ENCODE measurements around the gene TIAM2. TPM values are rescaled to one million over a fixed set of nuclear protein-coding genes. Genes with fewer than 3 reads are reported as not detected.

The TIAM2 gene
- total RNA-seq, 1 donor from 2014 or later: 6.2 TPM

DNA sequence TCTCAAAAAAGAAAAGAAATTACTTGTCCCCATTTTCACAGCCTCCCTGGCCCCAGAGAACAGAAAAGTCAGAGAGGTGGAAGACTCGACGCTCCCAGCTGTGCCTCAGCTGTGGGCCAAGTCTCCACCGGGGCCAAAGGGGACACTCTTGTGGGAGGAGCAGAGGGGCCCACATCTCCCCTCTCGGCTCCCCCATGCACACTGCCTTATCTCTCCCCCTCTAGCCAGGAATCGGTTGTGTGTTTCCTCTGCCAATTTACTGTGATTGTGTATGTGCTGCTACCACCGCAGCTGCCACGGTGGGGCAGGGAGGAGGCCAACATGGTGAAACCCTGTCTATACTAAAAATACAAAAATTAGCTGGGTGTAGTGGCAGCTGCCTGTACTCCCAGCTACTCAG lies 8.4 kb downstream of the TIAM2 start:
- no peak overlapping the region for H3K4me3 ChIP-seq
- no peaks in the 10 kb centered on the region for H3K4me1 ChIP-seq
- intact Hi-C loops (cut with DNase I): no loop called here
- DNase-seq (no peak), ATAC-seq (no peak)
- TF ChIP-seq, protein P1, sequence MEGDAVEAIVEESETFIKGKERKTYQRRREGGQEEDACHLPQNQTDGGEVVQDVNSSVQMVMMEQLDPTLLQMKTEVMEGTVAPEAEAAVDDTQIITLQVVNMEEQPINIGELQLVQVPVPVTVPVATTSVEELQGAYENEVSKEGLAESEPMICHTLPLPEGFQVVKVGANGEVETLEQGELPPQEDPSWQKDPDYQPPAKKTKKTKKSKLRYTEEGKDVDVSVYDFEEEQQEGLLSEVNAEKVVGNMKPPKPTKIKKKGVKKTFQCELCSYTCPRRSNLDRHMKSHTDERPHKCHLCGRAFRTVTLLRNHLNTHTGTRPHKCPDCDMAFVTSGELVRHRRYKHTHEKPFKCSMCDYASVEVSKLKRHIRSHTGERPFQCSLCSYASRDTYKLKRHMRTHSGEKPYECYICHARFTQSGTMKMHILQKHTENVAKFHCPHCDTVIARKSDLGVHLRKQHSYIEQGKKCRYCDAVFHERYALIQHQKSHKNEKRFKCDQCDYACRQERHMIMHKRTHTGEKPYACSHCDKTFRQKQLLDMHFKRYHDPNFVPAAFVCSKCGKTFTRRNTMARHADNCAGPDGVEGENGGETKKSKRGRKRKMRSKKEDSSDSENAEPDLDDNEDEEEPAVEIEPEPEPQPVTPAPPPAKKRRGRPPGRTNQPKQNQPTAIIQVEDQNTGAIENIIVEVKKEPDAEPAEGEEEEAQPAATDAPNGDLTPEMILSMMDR (IDR thresholded peaks at IDR 0.05): no peak
- peaks cover 3% of the 10 kb centered on the region for H3K27me3 ChIP-seq
- no peaks in the 10 kb centered on the region for H3K36me3 ChIP-seq
- H3K9me3 ChIP-seq: no peaks in the 10 kb centered on the region
- H3K27ac ChIP-seq: no peak overlapping the region

- DNase-seq (no peak), ATAC-seq (no peak)
- no peak overlapping the region for H3K27ac ChIP-seq
- no peak overlapping the region for H3K4me3 ChIP-seq
- TF ChIP-seq, protein P1 (IDR thresholded peaks at IDR 0.05): no peak
- no peaks in the 10 kb centered on the region for H3K9me3 ChIP-seq
- intact Hi-C loops (cut with DNase I): no loop called here
- H3K27me3 ChIP-seq: no peaks in the 10 kb centered on the region
- no peaks in the 10 kb centered on the region for H3K36me3 ChIP-seq
- no peaks in the 10 kb centered on the region for H3K4me1 ChIP-seq
Measured at GRCh38 chr6:155004017-155004416, 8.9 kb downstream of the TIAM2 start.

DNA sequence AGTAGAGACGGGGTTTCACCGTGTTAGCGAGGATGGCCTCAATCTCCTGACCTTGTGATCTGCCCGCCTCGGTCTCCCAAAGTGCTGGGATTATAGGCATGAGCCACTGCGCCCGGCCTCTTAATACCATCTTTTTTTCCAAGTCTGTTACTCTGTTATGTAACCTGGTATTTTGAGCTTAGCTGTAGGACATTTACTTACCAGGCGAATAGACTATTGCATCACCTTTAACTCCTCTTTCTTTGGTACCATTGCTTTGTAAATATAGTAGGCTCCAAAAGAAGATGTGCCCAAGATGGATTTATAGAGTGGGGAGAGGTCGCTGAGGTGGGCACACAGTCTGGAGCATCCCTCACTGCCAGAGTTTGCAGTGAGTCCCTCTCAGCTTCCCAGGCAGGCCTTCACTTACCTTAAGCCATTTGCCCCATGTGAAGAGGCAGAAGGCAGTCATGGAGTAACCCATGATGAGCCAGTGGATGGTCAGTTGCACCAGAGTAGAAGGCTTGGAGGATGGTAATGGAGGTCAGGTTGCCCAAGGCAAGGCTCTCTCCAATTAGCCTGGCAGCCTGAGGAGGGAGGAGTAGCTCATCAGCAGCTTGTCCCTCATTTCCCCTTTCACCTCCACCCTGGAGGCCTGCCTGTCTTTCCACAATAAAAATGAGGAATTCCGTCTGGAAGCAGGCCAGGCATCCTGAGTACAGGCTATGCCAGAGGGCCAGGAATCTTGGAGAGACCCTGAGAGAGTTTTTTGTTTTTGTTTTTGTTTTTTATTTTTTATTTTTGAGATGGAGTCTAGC lies 9.7 kb downstream of the TIAM2 start:
- no peak for DNase-seq
- intact Hi-C loops (cut with DNase I): no loop called here
- Histone ChIP-seq H3K9me3 (no peaks in the 10 kb centered on the region), H3K27me3 (no peaks in the 10 kb centered on the region), H3K36me3 (no peaks in the 10 kb centered on the region), H3K4me1 (no peaks in the 10 kb centered on the region), H3K27ac (no peak overlapping the region), H3K4me3 (no peak overlapping the region)
- ATAC-seq: no peak
- TF ChIP-seq, protein P1 (IDR thresholded peaks at IDR 0.05): no peak

DNA sequence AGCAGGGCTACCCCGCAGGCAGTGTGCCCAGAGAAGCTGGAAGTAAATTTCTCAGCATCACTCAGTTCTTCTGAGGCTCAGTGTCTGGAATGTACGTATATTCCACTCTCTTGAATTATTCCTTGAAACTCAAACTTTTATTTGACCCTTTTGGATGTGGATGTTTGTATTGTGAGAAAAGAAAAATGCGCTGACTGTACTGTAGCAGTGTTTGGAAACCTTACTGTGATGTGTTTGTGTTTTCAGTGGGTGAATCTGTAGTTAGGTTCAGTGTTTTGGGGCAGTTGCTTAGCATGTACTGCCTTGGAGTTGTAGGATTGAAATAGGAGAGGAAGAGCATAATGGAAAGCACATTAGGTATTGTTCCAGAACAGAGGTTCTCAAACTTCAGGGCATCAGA lies 13.5 kb downstream of the TIAM2 start:
- TF ChIP-seq, protein P1 (IDR thresholded peaks at IDR 0.05): no peak

GRCh38 chr6:155010940-155011339 lies 15.8 kb downstream of the TIAM2 start:
- intact Hi-C loops (cut with DNase I): no loop called here
- no peak overlapping the region for H3K27ac ChIP-seq
- DNase-seq (no peak), ATAC-seq (no peak)
- no peak overlapping the region for H3K4me3 ChIP-seq
- H3K4me1 ChIP-seq: peaks cover 6% of the 10 kb centered on the region
- TF ChIP-seq, protein P1 (IDR thresholded peaks at IDR 0.05): no peak
- no peaks in the 10 kb centered on the region for H3K36me3 ChIP-seq
- H3K9me3 ChIP-seq: no peaks in the 10 kb centered on the region
- H3K27me3 ChIP-seq: no peaks in the 10 kb centered on the region

More for the DNA sequence above, 13.5 kb downstream of the TIAM2 start:
- no peaks in the 10 kb centered on the region for H3K36me3 ChIP-seq
- H3K4me3 ChIP-seq: no peak overlapping the region
- DNase-seq (no peak), ATAC-seq (no peak)
- intact Hi-C loops (cut with DNase I): no loop called here
- no peaks in the 10 kb centered on the region for H3K4me1 ChIP-seq
- no peaks in the 10 kb centered on the region for H3K9me3 ChIP-seq
- H3K27me3 ChIP-seq: no peaks in the 10 kb centered on the region
- H3K27ac ChIP-seq: no peak overlapping the region
